H1 (cell line): ENCODE results near the gene ABCA13. TPM values are rescaled to one million over a fixed set of nuclear protein-coding genes. Genes with fewer than 3 reads are reported as not detected.

Experiments
- CTCF ChIA-PET: fragments of 300-600 bp; sonication (Branson Sonifier 250); formaldehyde crosslinking; loops from one replicate; lab custom pipeline; 2021; ENCODE audit not compliant: partially characterized antibody; lab: Charles Lee
- POLR2A ChIA-PET: fragments of 300-600 bp; sonication (Branson Sonifier 250); formaldehyde crosslinking; loops from one replicate; lab custom pipeline; 2021; ENCODE audit warnings: inconsistent platforms; ENCODE audit not compliant: partially characterized antibody; lab: Charles Lee
- DNase-seq, 2 experiments: peaks; one replicate each; pipeline versions ENCODE4 v3.0.0 to v3.0.0-alpha.2; 2010 to 2022; ENCODE audit warnings: low spot score in 2 of 2, low read depth in 1 of 2, mixed read lengths in 1 of 2
- FAIRE-seq: peaks from 2 replicates; lab custom pipeline; 2011; peaks lifted over from hg19 to GRCh38; lab: Jason Lieb, UNC
- H2AFZ ChIP-seq: 2 replicates; pipeline ENCODE4 v1.8.1; 2012; ENCODE audit warnings: low read length, inconsistent platforms
- H2AK5ac ChIP-seq: 2 replicates; pipeline ENCODE4 v1.6.1; 2013; ENCODE audit warnings: low read depth, low read length
- H2BK120ac ChIP-seq: replicated peaks from 2 replicates; pipeline ENCODE3; 2013; ENCODE audit warnings: low read depth, low read length, inconsistent platforms
- H2BK12ac ChIP-seq: 2 replicates; pipeline ENCODE4 v1.6.1; 2013; ENCODE audit warnings: low read depth, low read length
- H2BK15ac ChIP-seq: 2 replicates; pipeline ENCODE4 v1.6.1; 2013; ENCODE audit warnings: low read length
- H2BK20ac ChIP-seq: 2 replicates; pipeline ENCODE4 v1.6.1; 2013; ENCODE audit warnings: low read length
- H2BK5ac ChIP-seq: 2 replicates; pipeline ENCODE4 v1.6.1; 2013; ENCODE audit warnings: low read depth, low read length
- H3K14ac ChIP-seq: 2 replicates; pipeline ENCODE4 v1.6.1; 2013; ENCODE audit warnings: inconsistent platforms; ENCODE audit not compliant: insufficient read length
- H3K18ac ChIP-seq: 2 replicates; pipeline ENCODE4 v1.6.1; 2013; ENCODE audit warnings: low read length; ENCODE audit errors: extremely low read depth
- H3K23ac ChIP-seq: 2 replicates; pipeline ENCODE4 v1.6.1; 2013; ENCODE audit warnings: inconsistent platforms; ENCODE audit not compliant: insufficient read length
- H3K23me2 ChIP-seq: 2 replicates; pipeline ENCODE4 v1.6.1; 2013; ENCODE audit warnings: low read depth, low read length
- H3K27ac ChIP-seq: 2 replicates; pipeline ENCODE4 v1.6.1; 2011; ENCODE audit warnings: low read depth, low read length, inconsistent platforms
- H3K27me3 ChIP-seq, 4 experiments: replicated peaks in 1 of 4; 1 replicate in 1 of 4; 2 replicates in 3 of 4; pipeline versions ENCODE4 v1.6.1 to v1.8.1; 2011 to 2013; ENCODE audit warnings: low read length in 3 of 4, mild to moderate bottlenecking in 3 of 4, inconsistent platforms in 2 of 4, mixed read lengths in 2 of 4, moderate library complexity in 1 of 4; ENCODE audit not compliant: control insufficient read depth in 3 of 4, insufficient read depth in 3 of 4; ENCODE audit errors: extremely low read depth in 1 of 4
- H3K36me3 ChIP-seq, 4 experiments: 2 replicates each; pipeline versions ENCODE4 v1.6.1 to v1.8.1; 2011 to 2013; ENCODE audit warnings: mild to moderate bottlenecking in 4 of 4, low read length in 3 of 4, moderate library complexity in 2 of 4, control low read depth in 1 of 4, inconsistent platforms in 1 of 4; ENCODE audit not compliant: insufficient read depth in 4 of 4, control insufficient read depth in 2 of 4
- H3K4ac ChIP-seq: replicated peaks from 2 replicates; pipeline ENCODE3; 2013; ENCODE audit warnings: low read length, low read depth, mixed read lengths, inconsistent platforms; ENCODE audit not compliant: insufficient read length
- H3K4me1 ChIP-seq, 4 experiments: replicated peaks in 1 of 4; 1 replicate in 1 of 4; 2 replicates in 3 of 4; pipeline versions ENCODE4 v1.6.1 to v1.8.1; 2011 to 2013; ENCODE audit warnings: low read length in 3 of 4, inconsistent platforms in 2 of 4, mixed read lengths in 1 of 4; ENCODE audit not compliant: insufficient read depth in 4 of 4, control insufficient read depth in 3 of 4
- H3K4me2 ChIP-seq, 2 experiments: 2 replicates each; pipeline versions ENCODE4 v1.6.1 to v1.8.1; 2011 to 2013; ENCODE audit warnings: low read depth in 2 of 2, low read length in 2 of 2, control low read depth in 1 of 2, inconsistent platforms in 1 of 2, mild to moderate bottlenecking in 1 of 2; ENCODE audit not compliant: insufficient read depth in 1 of 2
- H3K4me3 ChIP-seq, 4 experiments: fragments of 200-600, 300-600 bp in 1 of 4; sonication (generic), shearing (Covaris generic), sonication (Bioruptor Twin) in 1 of 4; 2 replicates each; pipeline versions ENCODE4 v1.5.1 to v1.8.1; 2011 to 2016; ENCODE audit warnings: low read length in 4 of 4, low read depth in 3 of 4, control low read depth in 2 of 4, inconsistent platforms in 2 of 4, mild to moderate bottlenecking in 2 of 4, mixed read lengths in 1 of 4, moderate library complexity in 1 of 4; ENCODE audit not compliant: insufficient read depth in 2 of 4; ENCODE audit errors: extremely low read depth in 1 of 4
- H3K56ac ChIP-seq: replicated peaks from 2 replicates; pipeline ENCODE3; 2013; ENCODE audit warnings: low read depth, mild to moderate bottlenecking, mixed read lengths, low read length, inconsistent platforms; ENCODE audit not compliant: insufficient read length
- H3K79me1 ChIP-seq: 2 replicates; pipeline ENCODE4 v1.6.1; 2013; ENCODE audit warnings: low read depth, low read length, control low read depth
- H3K79me2 ChIP-seq, 2 experiments: 2 replicates each; pipeline versions ENCODE4 v1.6.1 to v1.8.1; 2012 to 2013; ENCODE audit warnings: low read length in 2 of 2, mild to moderate bottlenecking in 2 of 2, inconsistent platforms in 1 of 2; ENCODE audit not compliant: insufficient read depth in 2 of 2, control insufficient read depth in 1 of 2
- H3K9ac ChIP-seq, 4 experiments: replicated peaks in 1 of 4; 1 replicate in 1 of 4; 2 replicates in 3 of 4; pipeline versions ENCODE4 v1.6.1 to v1.8.1; 2011 to 2013; ENCODE audit warnings: low read depth in 3 of 4, low read length in 3 of 4, control low read depth in 2 of 4, mild to moderate bottlenecking in 2 of 4, moderate library complexity in 2 of 4, inconsistent platforms in 1 of 4; ENCODE audit errors: extremely low read depth in 1 of 4
- H3K9me3 ChIP-seq, 2 experiments: 2 replicates each; pipeline versions ENCODE4 v1.6.1 to v1.8.1; 2012 to 2013; ENCODE audit warnings: mild to moderate bottlenecking in 2 of 2, moderate library complexity in 2 of 2, control low read depth in 1 of 2, inconsistent platforms in 1 of 2, low read depth in 1 of 2, low read length in 1 of 2, mixed read lengths in 1 of 2; ENCODE audit not compliant: insufficient read depth in 2 of 2
- H4K20me1 ChIP-seq, 2 experiments: replicated peaks in 1 of 2; 2 replicates each; pipeline versions ENCODE3 to v1.8.1; 2011 to 2013; ENCODE audit warnings: inconsistent platforms in 2 of 2, low read length in 2 of 2, mild to moderate bottlenecking in 1 of 2; ENCODE audit not compliant: insufficient read depth in 2 of 2, control insufficient read depth in 1 of 2
- H4K5ac ChIP-seq: 2 replicates; pipeline ENCODE4 v1.6.1; 2013; ENCODE audit warnings: low read length, low read depth, mixed read lengths, inconsistent platforms; ENCODE audit not compliant: insufficient read length
- H4K8ac ChIP-seq: 2 replicates; pipeline ENCODE4 v1.8.0; 2013; ENCODE audit warnings: mild to moderate bottlenecking, moderate library complexity, low read length, inconsistent platforms; ENCODE audit not compliant: insufficient read depth; ENCODE audit errors: extremely low read depth
- H4K91ac ChIP-seq: replicated peaks from 2 replicates; pipeline ENCODE3; 2013; ENCODE audit warnings: low read length, mixed read lengths, inconsistent platforms; ENCODE audit not compliant: insufficient read length
- ASH2L ChIP-seq: fragments of 200-600, 300-600 bp; sonication (generic); IDR thresholded peaks from one replicate; pipeline ENCODE4 v1.7.1; 2017; ENCODE audit warnings: low read length
- WGBS, 2 experiments: shearing (Covaris generic) in 1 of 2; methylation state at CpG; one replicate each; pipeline versions ENCODE4 v1.1.6 to v1.1.7; 2013 to 2015; ENCODE audit warnings: low lambda C conversion rate in 2 of 2, mixed read lengths in 2 of 2, inconsistent platforms in 1 of 2, low coverage in 1 of 2, missing lambda C conversion rate in 1 of 2; ENCODE audit not compliant: insufficient replicate concordance in 2 of 2, insufficient coverage in 1 of 2, insufficient read length in 1 of 2; ENCODE audit errors: extremely low coverage in 1 of 2, missing lambda C conversion rate in 1 of 2; 5-methylcytosine and 5-hydroxymethylcytosine counted together
- polyA plus RNA-seq, 7 experiments: library from polyadenylated mRNA; depleted of rRNA in 3 of 7; stranded (reverse) in 5 of 7; unstranded in 2 of 7; fragments of >200 nt in 5 of 7; fragments of 200-250 nt in 2 of 7; gene quantifications; 1 replicate in 5 of 7; 2 replicates in 1 of 7; 4 replicates in 1 of 7; pipeline versions ENCODE4 v1.2.1 to v1.2.3, GENCODE V29; 2011 to 2013; ENCODE audit warnings: missing spikeins in 2 of 7, mixed read lengths in 2 of 7
- total RNA-seq: library from RNA; stranded (reverse); fragmentation: NEBNext Ultra II Directional; extraction: Animal tissue kit (Norgen Biotek cat#: 25700); gene quantifications from 2 replicates; pipeline ENCODE4 v1.2.1, GENCODE V29; 2021
- TF ChIP-seq, protein P1 (sequence below), 3 experiments: IDR thresholded peaks; 1 replicate in 2 of 3; 2 replicates in 1 of 3; pipeline versions ENCODE4 v1.5.1 to v1.6.1; 2011; ENCODE audit warnings: low read length in 3 of 3, mild to moderate bottlenecking in 3 of 3, inconsistent platforms in 2 of 3, low read depth in 1 of 3, moderate library complexity in 1 of 3; ENCODE audit not compliant: insufficient read depth in 1 of 3; ENCODE audit errors: control extremely low read depth in 1 of 3

Gene ABCA13
- total and polyA plus RNA-seq, 2 of the 8 experiments (the other 6 are each of a cell fraction or from before 2014, with no cell fraction given), result 0.07 to 0.09 TPM

DNA sequence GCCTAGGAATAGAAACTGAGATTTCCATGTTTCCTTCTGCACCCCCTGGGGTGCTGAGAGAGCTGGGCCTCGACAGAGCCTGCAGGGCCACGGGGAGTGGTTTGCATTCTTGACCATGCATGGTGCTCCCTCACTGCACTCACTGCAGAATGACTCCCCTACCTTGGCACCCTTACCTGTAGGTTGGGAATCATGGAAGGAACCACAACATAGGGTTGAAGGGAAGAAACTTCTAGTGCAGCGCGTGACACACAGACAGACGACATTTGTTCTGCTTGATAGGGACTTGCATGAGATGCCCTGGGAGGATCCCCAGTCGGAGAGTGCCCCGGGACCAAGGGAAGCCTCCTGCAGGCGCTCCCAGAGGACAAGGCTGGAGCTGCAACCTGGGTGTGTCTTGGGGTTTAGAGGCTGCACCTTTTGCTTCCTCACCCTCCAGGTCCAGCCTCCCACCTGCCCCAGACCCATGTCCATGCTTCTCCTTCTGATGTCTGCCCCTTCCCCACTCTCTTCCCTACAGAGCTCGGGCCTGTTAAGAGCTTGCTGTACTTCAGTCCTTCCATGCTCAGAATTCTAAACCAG is 245.2 kb downstream of the ABCA13 start:
- no peak overlapping the region for H3K4ac ChIP-seq
- no peak overlapping the region; the same call in 1 of the 2 replicates for H2AK5ac ChIP-seq
- no peak overlapping the region for H4K91ac ChIP-seq
- H3K18ac ChIP-seq, result no peak overlapping the region
- no peaks in the 10 kb centered on the region for H4K20me1 ChIP-seq
- no peaks in the 10 kb centered on the region for H3K79me1 ChIP-seq
- no peak overlapping the region for H3K4me3 ChIP-seq
- no peak overlapping the region for H2BK120ac ChIP-seq
- H4K8ac ChIP-seq, result no peak overlapping the region
- H3K9me3 ChIP-seq, result peaks cover 0 to 3% of the 10 kb centered on the region in 2 experiments; a peak in 1 of 4 replicates
- H3K4me1 ChIP-seq, result no peaks in the 10 kb centered on the region
- no peak overlapping the region for H4K5ac ChIP-seq
- H2BK12ac ChIP-seq, result no peak overlapping the region
- H3K23ac ChIP-seq, result no peak overlapping the region
- no peak for FAIRE-seq
- no peak overlapping the region for H3K9ac ChIP-seq
- TF ChIP-seq, protein P1, sequence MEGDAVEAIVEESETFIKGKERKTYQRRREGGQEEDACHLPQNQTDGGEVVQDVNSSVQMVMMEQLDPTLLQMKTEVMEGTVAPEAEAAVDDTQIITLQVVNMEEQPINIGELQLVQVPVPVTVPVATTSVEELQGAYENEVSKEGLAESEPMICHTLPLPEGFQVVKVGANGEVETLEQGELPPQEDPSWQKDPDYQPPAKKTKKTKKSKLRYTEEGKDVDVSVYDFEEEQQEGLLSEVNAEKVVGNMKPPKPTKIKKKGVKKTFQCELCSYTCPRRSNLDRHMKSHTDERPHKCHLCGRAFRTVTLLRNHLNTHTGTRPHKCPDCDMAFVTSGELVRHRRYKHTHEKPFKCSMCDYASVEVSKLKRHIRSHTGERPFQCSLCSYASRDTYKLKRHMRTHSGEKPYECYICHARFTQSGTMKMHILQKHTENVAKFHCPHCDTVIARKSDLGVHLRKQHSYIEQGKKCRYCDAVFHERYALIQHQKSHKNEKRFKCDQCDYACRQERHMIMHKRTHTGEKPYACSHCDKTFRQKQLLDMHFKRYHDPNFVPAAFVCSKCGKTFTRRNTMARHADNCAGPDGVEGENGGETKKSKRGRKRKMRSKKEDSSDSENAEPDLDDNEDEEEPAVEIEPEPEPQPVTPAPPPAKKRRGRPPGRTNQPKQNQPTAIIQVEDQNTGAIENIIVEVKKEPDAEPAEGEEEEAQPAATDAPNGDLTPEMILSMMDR (IDR thresholded peaks at IDR 0.05; ENCODE audit: control extremely low read depth in 1 of 3, insufficient read depth in 1 of 3, low read depth in 1 of 3, low read length in 3 of 3), result peak in 1 of 3 experiments; percentile 23; a peak in 1 of 4 replicates
- TF ChIP-seq ASH2L, result no peak
- H3K36me3 ChIP-seq, result no peaks in the 10 kb centered on the region
- no peak overlapping the region for H3K4me2 ChIP-seq
- H3K27me3 ChIP-seq, result no peaks in the 10 kb centered on the region
- H3K56ac ChIP-seq, result no peak overlapping the region
- CTCF ChIA-PET, result interaction anchor here (0.7 to 2.2 kb wide), 3 partner anchors 14 to 551 kb away, joined by 3 to 5 read pairs (median 3); no protein-coding TSS in a partner anchor
- 89% methylated on average over 9 of the region's 9 CpGs; no CpG with 5 or more reads in 1 of the 2 experiments for WGBS, 2 experiments
- no peaks in the 10 kb centered on the region; the same call in 1 of the 2 replicates for H3K23me2 ChIP-seq
- no peaks in the 10 kb centered on the region for H3K79me2 ChIP-seq
- POLR2A ChIA-PET, result no interaction called here
- H3K14ac ChIP-seq, result no peak overlapping the region
- no peak overlapping the region for H3K27ac ChIP-seq
- H2AFZ ChIP-seq, result 0 out of 2 replicates have a peak overlapping the region, but pooled peaks have one; percentile 30
- no peak for DNase-seq
- no peak overlapping the region for H2BK20ac ChIP-seq
- no peak overlapping the region; the same call in 1 of the 2 replicates for H2BK15ac ChIP-seq
- H2BK5ac ChIP-seq, result no peak overlapping the region
